BLaER1 (cell line): Measurements from ENCODE around the gene CLASP1.
A peak's percentile ranks its signal among the peaks of the same experiment; 100 is the strongest.

Source experiments
- H3K27ac ChIP-seq: shearing (Covaris generic); formaldehyde crosslinking; 2 replicates; pipeline ENCODE4 v1.8.1; 2022
- H3K27me3 ChIP-seq: shearing (Covaris generic); formaldehyde crosslinking; 2 replicates; pipeline ENCODE4 v1.8.1; 2022
- H3K36me3 ChIP-seq: shearing (Covaris generic); formaldehyde crosslinking; 2 replicates; pipeline ENCODE4 v1.8.1; 2022
- H3K4me1 ChIP-seq: shearing (Covaris generic); formaldehyde crosslinking; 2 replicates; pipeline ENCODE4 v1.8.1; 2022
- H3K4me2 ChIP-seq: shearing (Covaris generic); formaldehyde crosslinking; 2 replicates; pipeline ENCODE4 v1.8.1; 2022
- H3K4me3 ChIP-seq: shearing (Covaris generic); formaldehyde crosslinking; 2 replicates; pipeline ENCODE4 v1.8.1; 2022
- H3K9ac ChIP-seq: shearing (Covaris generic); formaldehyde crosslinking; 2 replicates; pipeline ENCODE4 v1.8.1; 2022
- H3K9me3 ChIP-seq: shearing (Covaris generic); formaldehyde crosslinking; 2 replicates; pipeline ENCODE4 v1.8.1; 2022
- H4K20me1 ChIP-seq: shearing (Covaris generic); formaldehyde crosslinking; 2 replicates; pipeline ENCODE4 v1.8.1; 2022
- Cebpa-rat ChIP-seq: shearing (Covaris generic); IDR thresholded peaks from 2 replicates; pipeline ENCODE4 v1.8.1; 2022

Gene CLASP1

DNA sequence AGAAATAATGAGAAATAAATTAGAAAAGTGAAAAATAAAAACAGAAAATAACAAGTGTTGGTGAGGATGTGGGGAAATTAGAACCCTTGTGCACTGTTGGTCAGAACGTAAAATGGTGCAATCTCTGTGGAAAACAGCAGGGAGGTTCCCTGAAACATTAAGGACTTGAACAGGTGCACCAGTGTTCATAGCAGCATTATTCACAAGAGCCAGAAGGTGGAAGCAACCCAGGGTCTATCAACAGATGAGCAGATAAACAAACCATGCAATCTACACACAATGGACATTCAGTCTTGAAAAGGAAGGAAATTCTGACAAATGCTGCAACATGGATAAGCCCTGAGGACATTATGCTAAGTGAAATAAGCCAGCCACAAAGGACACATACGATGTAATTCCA, 306.1 kb downstream of the CLASP1 start:
- H3K36me3 ChIP-seq: peaks cover 98% of the 10 kb centered on the region
- no peak overlapping the region for H3K27ac ChIP-seq
- no peak for TF ChIP-seq Cebpa-rat
- no peaks in the 10 kb centered on the region for H3K4me1 ChIP-seq
- H3K9ac ChIP-seq: no peak overlapping the region
- H3K9me3 ChIP-seq: no peaks in the 10 kb centered on the region
- 0 out of 2 replicates have a peak, but pooled peaks cover 5% of the 10 kb centered on the region for H4K20me1 ChIP-seq
- H3K27me3 ChIP-seq: no peaks in the 10 kb centered on the region
- H3K4me2 ChIP-seq: no peak overlapping the region
- no peak overlapping the region for H3K4me3 ChIP-seq

DNA sequence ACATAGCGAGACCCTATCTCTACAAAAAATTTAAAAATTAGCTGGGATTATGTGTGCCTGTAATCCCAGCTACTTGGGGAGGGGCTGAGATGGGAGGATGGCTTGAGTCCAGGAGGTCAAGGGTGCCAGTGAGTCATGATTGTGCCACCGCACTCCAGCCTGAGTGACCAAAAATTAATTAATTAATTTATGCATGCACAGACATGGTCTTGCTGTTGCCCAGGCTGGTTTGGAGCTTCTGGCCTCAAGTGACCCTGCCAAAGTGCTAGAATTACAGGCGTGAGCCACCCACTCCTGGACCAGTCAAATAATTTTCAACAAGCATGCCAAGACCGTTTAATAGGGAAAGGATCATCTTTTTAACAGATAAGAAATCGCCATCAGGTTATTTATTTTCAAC, 306.5 kb downstream of the CLASP1 start:
- no peak overlapping the region for H3K27ac ChIP-seq
- TF ChIP-seq Cebpa-rat: no peak
- H3K36me3 ChIP-seq: peaks cover 97% of the 10 kb centered on the region
- no peaks in the 10 kb centered on the region for H3K9me3 ChIP-seq
- no peak overlapping the region for H3K4me3 ChIP-seq
- H3K27me3 ChIP-seq: no peaks in the 10 kb centered on the region
- 0 out of 2 replicates have a peak, but pooled peaks cover 7% of the 10 kb centered on the region for H4K20me1 ChIP-seq
- H3K4me2 ChIP-seq: no peak overlapping the region
- no peak overlapping the region for H3K9ac ChIP-seq
- no peaks in the 10 kb centered on the region for H3K4me1 ChIP-seq

GRCh38 chr2:121340926-121341325, 308.3 kb downstream of the CLASP1 start:
- Histone ChIP-seq H3K27me3 (no peaks in the 10 kb centered on the region), H4K20me1 (0 out of 2 replicates have a peak, but pooled peaks cover 7% of the 10 kb centered on the region), H3K4me3 (no peak overlapping the region), H3K4me1 (peaks cover 5% of the 10 kb centered on the region), H3K36me3 (peaks cover 87% of the 10 kb centered on the region), H3K9me3 (no peaks in the 10 kb centered on the region), H3K4me2 (no peak overlapping the region), H3K27ac (no peak overlapping the region), H3K9ac (no peak overlapping the region)
- TF ChIP-seq Cebpa-rat: no peak

GRCh38 chr2:121338281-121338680, 311.0 kb downstream of the CLASP1 start:
- 0 out of 2 replicates have a peak, but pooled peaks cover 7% of the 10 kb centered on the region for H4K20me1 ChIP-seq
- H3K9ac ChIP-seq: no peak overlapping the region
- peaks cover 61% of the 10 kb centered on the region for H3K36me3 ChIP-seq
- H3K27me3 ChIP-seq: no peaks in the 10 kb centered on the region
- no peaks in the 10 kb centered on the region for H3K9me3 ChIP-seq
- H3K4me3 ChIP-seq: no peak overlapping the region
- H3K27ac ChIP-seq: no peak overlapping the region
- H3K4me1 ChIP-seq: peaks cover 20% of the 10 kb centered on the region
- no peak overlapping the region for H3K4me2 ChIP-seq
- TF ChIP-seq Cebpa-rat: no peak

- Histone ChIP-seq H3K27ac (no peak overlapping the region), H3K27me3 (no peaks in the 10 kb centered on the region), H4K20me1 (0 out of 2 replicates have a peak, but pooled peaks cover 7% of the 10 kb centered on the region), H3K4me3 (no peak overlapping the region), H3K4me2 (no peak overlapping the region), H3K9ac (no peak overlapping the region), H3K36me3 (peaks cover 47% of the 10 kb centered on the region), H3K9me3 (no peaks in the 10 kb centered on the region), H3K4me1 (peaks cover 20% of the 10 kb centered on the region)
- no peak for TF ChIP-seq Cebpa-rat
These were observed 312.6 kb downstream of the CLASP1 start for GRCh38 chr2:121336528-121337294.

DNA sequence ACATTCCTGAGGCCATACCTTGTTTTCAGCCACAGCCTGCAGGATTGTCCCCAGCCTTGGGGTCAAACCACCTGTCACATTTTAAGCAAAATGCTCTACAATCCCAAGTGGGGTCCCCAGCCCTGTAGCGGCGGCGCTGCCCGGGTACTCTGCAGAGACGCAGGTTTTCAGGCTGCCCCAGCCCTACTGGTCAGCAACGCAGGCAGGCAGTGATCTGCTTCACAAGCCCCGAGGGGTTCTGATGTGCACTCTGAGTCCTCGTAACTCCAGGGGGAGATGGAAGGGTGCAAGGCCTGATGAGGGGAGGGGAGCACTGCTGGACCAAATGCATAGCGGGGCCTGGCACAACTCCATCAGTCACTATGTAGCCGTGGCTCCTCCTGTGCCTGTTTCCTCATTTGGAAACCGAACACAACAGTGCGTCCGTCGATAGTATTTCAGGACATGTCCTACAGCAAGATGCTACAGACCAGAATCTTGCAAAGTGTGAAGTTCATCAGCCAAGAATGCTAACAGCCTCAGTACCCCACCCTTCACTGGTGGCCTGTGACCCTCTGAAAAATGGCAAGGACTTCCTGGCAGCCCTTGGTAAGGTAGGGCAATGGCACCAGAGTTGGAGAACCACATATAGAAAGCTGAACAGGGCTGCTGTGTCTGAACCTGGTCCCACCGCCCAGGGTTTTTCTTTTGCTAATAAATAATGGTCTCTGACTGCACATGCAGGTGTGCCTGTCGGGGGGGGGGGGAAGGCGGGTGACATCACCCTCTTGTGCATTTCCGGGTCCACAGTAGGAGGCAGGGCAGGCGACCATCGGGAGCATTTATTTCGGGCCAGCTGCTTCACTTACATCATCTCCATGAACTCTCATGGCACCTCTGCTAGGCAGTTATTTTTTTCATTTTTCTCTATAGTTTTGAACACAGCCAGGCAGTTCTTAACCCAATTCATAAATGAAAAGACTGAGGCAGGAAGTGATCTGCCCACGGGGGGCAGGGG, 313.7 kb downstream of the CLASP1 start:
- H3K9ac ChIP-seq: no peak overlapping the region
- peaks cover 36% of the 10 kb centered on the region for H3K36me3 ChIP-seq
- H3K4me2 ChIP-seq: peak overlapping the region; percentile 17; the same call in 1 of the 2 replicates
- H3K4me1 ChIP-seq: peaks cover 20% of the 10 kb centered on the region
- no peaks in the 10 kb centered on the region for H3K27me3 ChIP-seq
- H4K20me1 ChIP-seq: 0 out of 2 replicates have a peak, but pooled peaks cover 7% of the 10 kb centered on the region
- no peak overlapping the region for H3K4me3 ChIP-seq
- no peak overlapping the region for H3K27ac ChIP-seq
- H3K9me3 ChIP-seq: no peaks in the 10 kb centered on the region
- TF ChIP-seq Cebpa-rat: no peak

- H3K36me3 ChIP-seq: peaks cover 28% of the 10 kb centered on the region
- H3K9ac ChIP-seq: no peak overlapping the region
- H4K20me1 ChIP-seq: 0 out of 2 replicates have a peak, but pooled peaks cover 7% of the 10 kb centered on the region
- no peaks in the 10 kb centered on the region for H3K27me3 ChIP-seq
- no peaks in the 10 kb centered on the region for H3K9me3 ChIP-seq
- no peak overlapping the region for H3K4me3 ChIP-seq
- H3K27ac ChIP-seq: no peak overlapping the region
- peaks cover 20% of the 10 kb centered on the region for H3K4me1 ChIP-seq
- TF ChIP-seq Cebpa-rat: no peak
- 0 out of 2 replicates have a peak overlapping the region, but pooled peaks have one; percentile 14 for H3K4me2 ChIP-seq
These were observed 314.5 kb downstream of the CLASP1 start for GRCh38 chr2:121334581-121335293.

GRCh38 chr2:121333834-121334558, 315.3 kb downstream of the CLASP1 start:
- Histone ChIP-seq H3K9ac (no peak overlapping the region), H3K27me3 (no peaks in the 10 kb centered on the region), H3K36me3 (peaks cover 20% of the 10 kb centered on the region), H3K27ac (no peak overlapping the region), H3K4me3 (no peak overlapping the region), H3K4me1 (peaks cover 20% of the 10 kb centered on the region), H4K20me1 (0 out of 2 replicates have a peak, but pooled peaks cover 7% of the 10 kb centered on the region), H3K4me2 (0 out of 2 replicates have a peak overlapping the region, but pooled peaks have one; percentile 14), H3K9me3 (no peaks in the 10 kb centered on the region)
- TF ChIP-seq Cebpa-rat: no peak
